Activated naive CD4-positive, alpha-beta T cell treated with anti-CD3 and anti-CD28 coated beads for 36 hours (primary cell): ENCODE measurements around the gene TXNDC15. TPM values are rescaled to one million over a fixed set of nuclear protein-coding genes. Genes with fewer than 3 reads are reported as not detected.

ENCODE experiments used
- CTCF ChIA-PET: fragments of 350-600 bp; sonication (Branson Sonifier 250); formaldehyde crosslinking; loops from one replicate; lab custom pipeline; 2021; ENCODE audit warnings: antibody characterized with exemption; lab: Charles Lee
- DNase-seq: peaks from one replicate; pipeline ENCODE4 v3.0.0-alpha.2; 2020
- H3K27ac Mint-ChIP-seq: one replicate; pipeline ENCODE4 v1.8.0; 2021; ENCODE audit warnings: mild to moderate bottlenecking, mixed read lengths
- H3K27me3 Mint-ChIP-seq: one replicate; pipeline ENCODE4 v1.8.0; 2021; ENCODE audit warnings: low read depth, mixed read lengths
- H3K36me3 Mint-ChIP-seq: one replicate; pipeline ENCODE4 v1.8.0; 2021; ENCODE audit warnings: low read depth, mixed read lengths
- H3K4me1 Mint-ChIP-seq: one replicate; pipeline ENCODE4 v1.8.0; 2021; ENCODE audit warnings: low read depth, mixed read lengths
- H3K4me3 Mint-ChIP-seq: one replicate; pipeline ENCODE4 v1.8.0; 2021; ENCODE audit warnings: mild to moderate bottlenecking, moderate library complexity, mixed read lengths
- H3K9me3 Mint-ChIP-seq: one replicate; pipeline ENCODE4 v1.8.0; 2021; ENCODE audit warnings: mixed read lengths
- intact Hi-C: fragments of 100-400 bp; cut with micrococcal nuclease; formaldehyde crosslinking; loops from one replicate; pipeline ENCODE4 v1.15.1; 2023
- microRNA-seq: library from miRNA; unstranded; fragments of <30 nt; microRNA quantifications from one replicate; pipeline ENCODE4 v1.2.0, GENCODE V29; 2022; ENCODE audit warnings: borderline microRNAs expressed, borderline replicate concordance
- total RNA-seq, 2 experiments: library from RNA; stranded (reverse); gene quantifications; one replicate each; pipeline ENCODE4 v1.2.3, GENCODE V29; 2021

TXNDC15 gene
- total RNA-seq, 2 experiments from 2014 or later, result 19.8 to 20.9 TPM

GRCh38 chr5:134935711-134936602, 61.8 kb downstream of the TXNDC15 start:
- CTCF ChIA-PET, result interaction anchor here (0.7 kb wide), 1 partner anchor 19 kb away, joined by 3 read pairs; no protein-coding TSS in a partner anchor
- H3K36me3 Mint-ChIP-seq, result peaks cover 6% of the 10 kb centered on the region
- H3K4me3 Mint-ChIP-seq, result no peak overlapping the region
- intact Hi-C loops, result no loop called here
- H3K27ac Mint-ChIP-seq, result no peak overlapping the region
- no peaks in the 10 kb centered on the region for H3K4me1 Mint-ChIP-seq
- no peak for DNase-seq
- no peaks in the 10 kb centered on the region for H3K9me3 Mint-ChIP-seq
- no peaks in the 10 kb centered on the region for H3K27me3 Mint-ChIP-seq

- no peaks in the 10 kb centered on the region for H3K9me3 Mint-ChIP-seq
- no peak overlapping the region for H3K27ac Mint-ChIP-seq
- H3K4me1 Mint-ChIP-seq, result no peaks in the 10 kb centered on the region
- H3K36me3 Mint-ChIP-seq, result peaks cover 7% of the 10 kb centered on the region
- CTCF ChIA-PET, result no interaction called here
- H3K4me3 Mint-ChIP-seq, result no peak overlapping the region
- no peak for DNase-seq
- H3K27me3 Mint-ChIP-seq, result no peaks in the 10 kb centered on the region
- intact Hi-C loops, result no loop called here
Observed at GRCh38 chr5:134937526-134937925, 63.4 kb downstream of the TXNDC15 start.

- no peak overlapping the region for H3K4me3 Mint-ChIP-seq
- H3K27ac Mint-ChIP-seq, result no peak overlapping the region
- no peaks in the 10 kb centered on the region for H3K4me1 Mint-ChIP-seq
- no peak for DNase-seq
- no peaks in the 10 kb centered on the region for H3K27me3 Mint-ChIP-seq
- H3K9me3 Mint-ChIP-seq, result no peaks in the 10 kb centered on the region
- H3K36me3 Mint-ChIP-seq, result peaks cover 7% of the 10 kb centered on the region
- CTCF ChIA-PET, result no interaction called here
- intact Hi-C loops, result no loop called here
Observed at GRCh38 chr5:134938030-134938429, 63.9 kb downstream of the TXNDC15 start.

- H3K4me3 Mint-ChIP-seq, result no peak overlapping the region
- DNase-seq, result no peak
- intact Hi-C loops, result no loop called here
- CTCF ChIA-PET, result no interaction called here
- H3K36me3 Mint-ChIP-seq, result peaks cover 7% of the 10 kb centered on the region
- no peaks in the 10 kb centered on the region for H3K27me3 Mint-ChIP-seq
- H3K27ac Mint-ChIP-seq, result no peak overlapping the region
- H3K4me1 Mint-ChIP-seq, result no peaks in the 10 kb centered on the region
- no peaks in the 10 kb centered on the region for H3K9me3 Mint-ChIP-seq
Observed at GRCh38 chr5:134939500-134939899, 65.3 kb downstream of the TXNDC15 start.

- no peaks in the 10 kb centered on the region for H3K9me3 Mint-ChIP-seq
- H3K27ac Mint-ChIP-seq, result no peak overlapping the region
- peaks cover 2% of the 10 kb centered on the region for H3K36me3 Mint-ChIP-seq
- DNase-seq, result no peak
- H3K4me3 Mint-ChIP-seq, result no peak overlapping the region
- no peaks in the 10 kb centered on the region for H3K27me3 Mint-ChIP-seq
- no peaks in the 10 kb centered on the region for H3K4me1 Mint-ChIP-seq
- CTCF ChIA-PET, result interaction anchor here (0.6 kb wide), 1 partner anchor 8 kb away, joined by 3 read pairs; no protein-coding TSS in a partner anchor
- intact Hi-C loops, result no loop called here
Observed at GRCh38 chr5:134943547-134943946, 69.4 kb downstream of the TXNDC15 start.

GRCh38 chr5:134944630-134945029, 70.5 kb downstream of the TXNDC15 start:
- no peak for DNase-seq
- intact Hi-C loops, result no loop called here
- H3K4me3 Mint-ChIP-seq, result no peak overlapping the region
- CTCF ChIA-PET, result no interaction called here
- H3K36me3 Mint-ChIP-seq, result peaks cover 2% of the 10 kb centered on the region
- no peaks in the 10 kb centered on the region for H3K27me3 Mint-ChIP-seq
- no peak overlapping the region for H3K27ac Mint-ChIP-seq
- no peaks in the 10 kb centered on the region for H3K9me3 Mint-ChIP-seq
- H3K4me1 Mint-ChIP-seq, result no peaks in the 10 kb centered on the region

GRCh38 chr5:134945041-134945440, 70.9 kb downstream of the TXNDC15 start:
- no peaks in the 10 kb centered on the region for H3K9me3 Mint-ChIP-seq

GRCh38 chr5:134948911-134949310, 74.7 kb downstream of the TXNDC15 start:
- intact Hi-C loops, result no loop called here
- no peaks in the 10 kb centered on the region for H3K27me3 Mint-ChIP-seq
- H3K36me3 Mint-ChIP-seq, result peaks cover 1% of the 10 kb centered on the region
- CTCF ChIA-PET, result no interaction called here
- no peak overlapping the region for H3K4me3 Mint-ChIP-seq
- H3K9me3 Mint-ChIP-seq, result no peaks in the 10 kb centered on the region
- DNase-seq, result no peak
- H3K4me1 Mint-ChIP-seq, result no peaks in the 10 kb centered on the region
- H3K27ac Mint-ChIP-seq, result no peak overlapping the region

More at GRCh38 chr5:134945041-134945440, 70.9 kb downstream of the TXNDC15 start:
- Mint-ChIP-seq H3K27ac (no peak overlapping the region), H3K4me1 (no peaks in the 10 kb centered on the region), H3K36me3 (peaks cover 2% of the 10 kb centered on the region), H3K4me3 (no peak overlapping the region), H3K27me3 (no peaks in the 10 kb centered on the region)
- intact Hi-C loops, result no loop called here
- CTCF ChIA-PET, result no interaction called here
- no peak for DNase-seq

- CTCF ChIA-PET, result no interaction called here
- DNase-seq, result no peak
- peaks cover 2% of the 10 kb centered on the region for H3K9me3 Mint-ChIP-seq
- no peaks in the 10 kb centered on the region for H3K4me1 Mint-ChIP-seq
- no peak overlapping the region for H3K27ac Mint-ChIP-seq
- no peaks in the 10 kb centered on the region for H3K27me3 Mint-ChIP-seq
- peaks cover 3% of the 10 kb centered on the region for H3K36me3 Mint-ChIP-seq
- H3K4me3 Mint-ChIP-seq, result no peak overlapping the region
- intact Hi-C loops, result no loop called here
Observed at GRCh38 chr5:134949316-134949715, 75.1 kb downstream of the TXNDC15 start.

Small RNA genes within 50 kb of the gene (microRNA-seq; reads per million reads assigned to microRNA genes)
- gene MIR4461, result not detected

Other genes starting within 250 kb of the TXNDC15 start
- gene SAR1B, start 241.5 kb upstream of the TXNDC15 start, total RNA-seq, result 10 to 100 TPM; 42.5 to 42.8 TPM
- gene SEC24A, start 225.6 kb upstream of the TXNDC15 start, total RNA-seq, result 10 to 100 TPM; 16.6 to 18.5 TPM
- 10 to 100 TPM; 34.6 to 36.9 TPM for gene CAMLG, start 135.8 kb upstream of the TXNDC15 start, total RNA-seq
- 10 to 100 TPM; 47.3 to 48.0 TPM for gene DDX46, start 115.6 kb upstream of the TXNDC15 start, total RNA-seq
- gene C5orf24, start 28.4 kb upstream of the TXNDC15 start, total RNA-seq, result 10 to 100 TPM; 17.6 to 21.2 TPM
- 10 to 100 TPM in 1 of 2 experiments, 1 to 10 TPM in 1; 9.6 to 10.5 TPM for gene PCBD2, start 30.8 kb downstream of the TXNDC15 start, total RNA-seq
- under 1 TPM in 1 of 2 experiments, not detected in 1; 0.32 TPM for gene CATSPER3, start 93.5 kb downstream of the TXNDC15 start, total RNA-seq
- under 1 TPM in 1 of 2 experiments, not detected in 1; 0.25 TPM for gene PITX1, start 159.9 kb downstream of the TXNDC15 start, total RNA-seq